ENCODE results near the gene TMEM201.

The TMEM201 gene

GRCh38 chr1:9607352-9607751 lies 18.6 kb downstream of the TMEM201 start:
- no peaks in the 10 kb centered on the region for H3K4me1 ChIP-seq (ENCODE audit: low read length)

GRCh38 chr1:9609998-9610397 lies 21.3 kb downstream of the TMEM201 start:
- Histone ChIP-seq H3K27ac (ENCODE audit: low read length) (no peak overlapping the region), H3K79me2 (ENCODE audit: low read length) (no peaks in the 10 kb centered on the region), H3K9me2 (replicated peaks; ENCODE audit: insufficient read depth, low read length) (no peaks in the 10 kb centered on the region), H3K4me1 (ENCODE audit: low read length) (no peaks in the 10 kb centered on the region), H3K36me3 (replicated peaks; ENCODE audit: insufficient read depth, low read length) (no peaks in the 10 kb centered on the region), H3K9ac (ENCODE audit: low read length) (no peak overlapping the region), H4K20me1 (ENCODE audit: insufficient read depth, low read length) (no peaks in the 10 kb centered on the region), H3K9me3 (replicated peaks; ENCODE audit: insufficient read depth, low read length) (no peaks in the 10 kb centered on the region), H2AFZ (ENCODE audit: low read length) (no peak overlapping the region), H3K4me3 (ENCODE audit: low read length) (no peak overlapping the region), H3K27me3 (replicated peaks; ENCODE audit: insufficient read depth, low read length) (no peaks in the 10 kb centered on the region), H3K4me2 (ENCODE audit: low read depth, low read length) (no peak overlapping the region), H3F3A (ENCODE audit: insufficient read depth, low read length) (no peaks in the 10 kb centered on the region)
- no peak for DNase-seq
- TF ChIP-seq EZH2 (optimal IDR thresholded peaks at IDR 0.05; ENCODE audit: low read depth, low read length) (no peak), EZH2phosphoT487 (IDR thresholded peaks at IDR 0.05; ENCODE audit: low read length) (no peak), CTCF (IDR thresholded peaks at IDR 0.05; ENCODE audit: low read length) (no peak)

More at GRCh38 chr1:9607352-9607751, 18.6 kb downstream of the TMEM201 start:
- DNase-seq: no peak
- no peaks in the 10 kb centered on the region for H3F3A ChIP-seq (ENCODE audit: insufficient read depth, low read length)
- H3K4me3 ChIP-seq (ENCODE audit: low read length): no peak overlapping the region
- no peaks in the 10 kb centered on the region for H3K27me3 ChIP-seq (replicated peaks; ENCODE audit: insufficient read depth, low read length)
- H3K9me2 ChIP-seq (replicated peaks; ENCODE audit: insufficient read depth, low read length): no peaks in the 10 kb centered on the region
- H4K20me1 ChIP-seq (ENCODE audit: insufficient read depth, low read length): no peaks in the 10 kb centered on the region
- TF ChIP-seq EZH2phosphoT487 (IDR thresholded peaks at IDR 0.05; ENCODE audit: low read length) (no peak), EZH2 (optimal IDR thresholded peaks at IDR 0.05; ENCODE audit: low read depth, low read length) (no peak), CTCF (IDR thresholded peaks at IDR 0.05; ENCODE audit: low read length) (no peak)
- H3K9me3 ChIP-seq (replicated peaks; ENCODE audit: insufficient read depth, low read length): no peaks in the 10 kb centered on the region
- no peaks in the 10 kb centered on the region for H3K79me2 ChIP-seq (ENCODE audit: low read length)
- no peaks in the 10 kb centered on the region for H3K36me3 ChIP-seq (replicated peaks; ENCODE audit: insufficient read depth, low read length)
- H2AFZ ChIP-seq (ENCODE audit: low read length): no peak overlapping the region
- H3K4me2 ChIP-seq (ENCODE audit: low read depth, low read length): no peak overlapping the region
- no peak overlapping the region for H3K9ac ChIP-seq (ENCODE audit: low read length)
- no peak overlapping the region for H3K27ac ChIP-seq (ENCODE audit: low read length)

GRCh38 chr1:9610548-9610947 lies 21.8 kb downstream of the TMEM201 start:
- no peak for DNase-seq

More at GRCh38 chr1:9610548-9610947, 21.8 kb downstream of the TMEM201 start:
- Histone ChIP-seq H3K9me3 (replicated peaks; ENCODE audit: insufficient read depth, low read length) (no peaks in the 10 kb centered on the region), H2AFZ (ENCODE audit: low read length) (no peak overlapping the region), H3K4me1 (ENCODE audit: low read length) (no peaks in the 10 kb centered on the region), H3K79me2 (ENCODE audit: low read length) (no peaks in the 10 kb centered on the region), H3K27ac (ENCODE audit: low read length) (no peak overlapping the region), H3F3A (ENCODE audit: insufficient read depth, low read length) (no peaks in the 10 kb centered on the region), H3K36me3 (replicated peaks; ENCODE audit: insufficient read depth, low read length) (no peaks in the 10 kb centered on the region), H4K20me1 (ENCODE audit: insufficient read depth, low read length) (no peaks in the 10 kb centered on the region), H3K4me2 (ENCODE audit: low read depth, low read length) (no peak overlapping the region), H3K9ac (ENCODE audit: low read length) (no peak overlapping the region), H3K9me2 (replicated peaks; ENCODE audit: insufficient read depth, low read length) (no peaks in the 10 kb centered on the region), H3K27me3 (replicated peaks; ENCODE audit: insufficient read depth, low read length) (no peaks in the 10 kb centered on the region), H3K4me3 (ENCODE audit: low read length) (no peak overlapping the region)
- TF ChIP-seq CTCF (IDR thresholded peaks at IDR 0.05; ENCODE audit: low read length): no peak
- no peak for TF ChIP-seq EZH2phosphoT487 (IDR thresholded peaks at IDR 0.05; ENCODE audit: low read length)
- TF ChIP-seq EZH2 (optimal IDR thresholded peaks at IDR 0.05; ENCODE audit: low read depth, low read length): no peak

Data from MM.1S (cell line).